DOHH2 (cell line): ENCODE data around the gene RASSF3.

Source experiments
- H3F3A ChIP-seq: fragments of 200-600 bp; sonication (generic), shearing (Covaris generic); 2 replicates; pipeline ENCODE4 v1.6.0; 2016; ENCODE audit warnings: antibody characterized with exemption, mild to moderate bottlenecking; ENCODE audit not compliant: control insufficient read depth, insufficient read depth
- H3K27ac ChIP-seq: fragments of 200-600 bp; sonication (generic); 2 replicates; pipeline ENCODE4 v1.5.1; 2014; ENCODE audit warnings: low read depth, mild to moderate bottlenecking, low read length, moderate library complexity
- H3K27me3 ChIP-seq: fragments of 200-600 bp; sonication (generic); 2 replicates; pipeline ENCODE4 v1.6.1; 2014; ENCODE audit warnings: mild to moderate bottlenecking, low read length, mixed read lengths; ENCODE audit not compliant: control insufficient read depth
- H3K36me3 ChIP-seq: fragments of 200-600 bp; sonication (generic); 2 replicates; pipeline ENCODE4 v1.6.1; 2014; ENCODE audit warnings: mild to moderate bottlenecking, low read length, moderate library complexity, mixed read lengths; ENCODE audit not compliant: control insufficient read depth
- H3K4me1 ChIP-seq: fragments of 200-600 bp; sonication (generic); 2 replicates; pipeline ENCODE4 v1.6.1; 2014; ENCODE audit warnings: mild to moderate bottlenecking, low read length, mixed read lengths; ENCODE audit not compliant: control insufficient read depth
- H3K4me2 ChIP-seq: fragments of 200-600 bp; sonication (generic); 2 replicates; pipeline ENCODE4 v1.6.0; 2014; ENCODE audit warnings: mild to moderate bottlenecking, low read length, moderate library complexity
- H3K4me3 ChIP-seq: fragments of 200-600 bp; sonication (generic); 2 replicates; pipeline ENCODE4 v1.5.1; 2014; ENCODE audit warnings: mild to moderate bottlenecking, low read length, mixed read lengths
- H3K79me2 ChIP-seq: fragments of 200-600 bp; sonication (generic); 2 replicates; pipeline ENCODE4 v1.6.1; 2014; ENCODE audit warnings: mild to moderate bottlenecking, low read length, mixed read lengths; ENCODE audit not compliant: control insufficient read depth
- H3K9me2 ChIP-seq: fragments of 200-600 bp; sonication (generic); replicated peaks from 2 replicates; pipeline ENCODE4 v1.6.1; 2014; ENCODE audit warnings: mild to moderate bottlenecking, low read length, mixed read lengths; ENCODE audit not compliant: control insufficient read depth
- H3K9me3 ChIP-seq: fragments of 200-600 bp; sonication (generic); 2 replicates; pipeline ENCODE4 v1.6.1; 2014; ENCODE audit warnings: antibody characterized with exemption, low read length, mixed read lengths; ENCODE audit not compliant: control insufficient read depth, insufficient read depth
- H4K20me1 ChIP-seq: fragments of 200-600 bp; sonication (generic); 2 replicates; pipeline ENCODE4 v1.6.0; 2014; ENCODE audit warnings: low read depth, mild to moderate bottlenecking, antibody characterized with exemption, low read length, moderate library complexity; ENCODE audit not compliant: control insufficient read depth, insufficient read depth
- EZH2phosphoT487 ChIP-seq: fragments of 200-600 bp; sonication (generic); IDR thresholded peaks from 2 replicates; pipeline ENCODE4 v1.6.1; 2017; ENCODE audit warnings: borderline replicate concordance, mild to moderate bottlenecking, antibody characterized with exemption, low read length, moderate library complexity, mixed read lengths
- TF ChIP-seq, protein P1 (sequence below): fragments of 200-600 bp; sonication (generic); IDR thresholded peaks from one replicate; pipeline ENCODE4 v1.5.1; 2014; ENCODE audit warnings: antibody characterized with exemption, mild to moderate bottlenecking, low read depth, low read length; ENCODE audit not compliant: poor library complexity, severe bottlenecking

The RASSF3 gene

DNA sequence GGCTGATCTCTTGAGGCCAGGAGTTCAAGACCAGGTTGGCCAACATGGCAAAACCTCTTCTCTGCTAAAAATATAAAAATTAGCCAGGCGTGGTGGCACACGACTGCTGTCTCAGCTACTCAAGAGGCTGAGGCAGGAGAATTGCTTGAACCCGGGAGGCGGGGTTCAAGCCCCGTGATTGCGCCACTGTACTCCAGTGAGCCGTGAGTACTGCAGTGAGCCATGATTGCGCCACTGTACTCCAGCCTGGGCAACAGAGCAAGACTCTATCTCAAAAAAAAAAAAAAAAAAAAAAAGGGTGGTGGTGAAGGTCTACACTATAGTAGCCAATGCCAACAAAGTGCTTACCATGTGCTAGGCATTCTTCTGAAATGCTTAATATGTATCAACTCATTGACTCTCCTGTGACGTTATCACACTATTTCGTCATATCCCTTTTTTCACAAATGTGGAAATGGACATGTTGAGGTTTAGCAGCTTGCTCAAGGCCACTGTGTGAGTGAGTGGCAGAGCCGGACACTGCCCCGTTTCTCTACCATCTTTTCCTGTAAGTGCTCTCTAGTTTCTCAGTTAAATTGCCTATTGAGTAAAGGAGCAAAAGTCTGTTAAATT lies 89.3 kb downstream of the RASSF3 start:
- H4K20me1 ChIP-seq: no peaks in the 10 kb centered on the region
- H3K9me3 ChIP-seq: no peaks in the 10 kb centered on the region
- no peaks in the 10 kb centered on the region for H3K9me2 ChIP-seq
- no peak for TF ChIP-seq EZH2phosphoT487
- peaks cover 30% of the 10 kb centered on the region for H3K36me3 ChIP-seq
- peaks cover 14% of the 10 kb centered on the region for H3F3A ChIP-seq
- no peak overlapping the region for H3K4me2 ChIP-seq
- H3K27ac ChIP-seq: no peak overlapping the region
- no peaks in the 10 kb centered on the region for H3K79me2 ChIP-seq
- H3K4me1 ChIP-seq: peaks cover 3% of the 10 kb centered on the region; the same call in 1 of the 2 replicates
- no peak overlapping the region for H3K4me3 ChIP-seq
- H3K27me3 ChIP-seq: no peaks in the 10 kb centered on the region

DNA sequence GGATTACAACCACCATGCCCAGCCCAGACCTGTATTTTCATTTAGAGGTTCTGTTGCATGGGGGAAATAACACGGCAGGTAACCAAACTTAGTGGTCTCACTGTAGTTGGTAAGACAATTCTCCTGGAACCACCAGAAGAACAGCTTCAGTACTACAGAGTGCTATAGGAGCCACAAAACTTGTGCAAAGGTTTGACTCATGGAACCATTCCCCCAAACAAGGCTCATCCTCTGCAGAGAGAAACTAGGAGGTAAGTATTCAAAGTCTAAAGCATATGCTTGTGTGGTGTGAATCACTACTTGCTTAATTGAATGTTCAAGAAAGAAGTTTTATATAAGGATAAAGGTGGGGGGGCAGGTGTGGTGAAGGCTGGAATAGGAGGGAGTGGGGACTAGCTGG lies 90.2 kb downstream of the RASSF3 start:
- no peak overlapping the region for H3K4me3 ChIP-seq
- no peaks in the 10 kb centered on the region for H3K9me2 ChIP-seq
- H3F3A ChIP-seq: peaks cover 14% of the 10 kb centered on the region
- no peaks in the 10 kb centered on the region for H3K79me2 ChIP-seq
- H3K27me3 ChIP-seq: no peaks in the 10 kb centered on the region
- TF ChIP-seq EZH2phosphoT487: no peak
- TF ChIP-seq, protein P1, sequence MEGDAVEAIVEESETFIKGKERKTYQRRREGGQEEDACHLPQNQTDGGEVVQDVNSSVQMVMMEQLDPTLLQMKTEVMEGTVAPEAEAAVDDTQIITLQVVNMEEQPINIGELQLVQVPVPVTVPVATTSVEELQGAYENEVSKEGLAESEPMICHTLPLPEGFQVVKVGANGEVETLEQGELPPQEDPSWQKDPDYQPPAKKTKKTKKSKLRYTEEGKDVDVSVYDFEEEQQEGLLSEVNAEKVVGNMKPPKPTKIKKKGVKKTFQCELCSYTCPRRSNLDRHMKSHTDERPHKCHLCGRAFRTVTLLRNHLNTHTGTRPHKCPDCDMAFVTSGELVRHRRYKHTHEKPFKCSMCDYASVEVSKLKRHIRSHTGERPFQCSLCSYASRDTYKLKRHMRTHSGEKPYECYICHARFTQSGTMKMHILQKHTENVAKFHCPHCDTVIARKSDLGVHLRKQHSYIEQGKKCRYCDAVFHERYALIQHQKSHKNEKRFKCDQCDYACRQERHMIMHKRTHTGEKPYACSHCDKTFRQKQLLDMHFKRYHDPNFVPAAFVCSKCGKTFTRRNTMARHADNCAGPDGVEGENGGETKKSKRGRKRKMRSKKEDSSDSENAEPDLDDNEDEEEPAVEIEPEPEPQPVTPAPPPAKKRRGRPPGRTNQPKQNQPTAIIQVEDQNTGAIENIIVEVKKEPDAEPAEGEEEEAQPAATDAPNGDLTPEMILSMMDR: no peak
- peaks cover 3% of the 10 kb centered on the region; the same call in 1 of the 2 replicates for H3K4me1 ChIP-seq
- H3K36me3 ChIP-seq: peaks cover 21% of the 10 kb centered on the region
- H3K27ac ChIP-seq: no peak overlapping the region
- no peaks in the 10 kb centered on the region for H3K9me3 ChIP-seq
- no peak overlapping the region for H3K4me2 ChIP-seq
- no peaks in the 10 kb centered on the region for H4K20me1 ChIP-seq

DNA sequence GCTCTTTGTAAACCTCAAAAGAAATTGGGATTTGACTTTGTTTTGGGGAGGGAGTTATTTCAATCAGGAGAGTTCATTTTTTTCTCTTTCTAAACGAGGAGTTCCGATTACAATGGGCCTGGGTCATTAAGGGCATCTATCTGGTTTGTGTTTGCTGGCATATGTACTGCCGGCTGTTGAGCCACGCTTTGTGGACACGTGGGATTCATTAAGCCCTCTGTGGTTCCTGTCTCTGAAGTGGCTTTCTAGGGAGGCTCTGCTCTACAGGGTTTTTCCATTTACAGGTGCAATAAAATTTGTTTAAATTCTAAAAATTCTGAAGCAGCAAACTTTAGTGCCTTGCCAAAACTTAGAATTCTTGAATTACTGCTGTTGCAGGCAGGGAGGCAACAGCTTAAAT lies 91.0 kb downstream of the RASSF3 start:
- Histone ChIP-seq H3K79me2 (no peaks in the 10 kb centered on the region), H3K4me2 (no peak overlapping the region), H3K9me2 (no peaks in the 10 kb centered on the region), H3K36me3 (peaks cover 20% of the 10 kb centered on the region), H3K27me3 (no peaks in the 10 kb centered on the region), H3K27ac (no peak overlapping the region), H4K20me1 (no peaks in the 10 kb centered on the region), H3F3A (peaks cover 11% of the 10 kb centered on the region), H3K4me3 (no peak overlapping the region), H3K9me3 (no peaks in the 10 kb centered on the region), H3K4me1 (peaks cover 3% of the 10 kb centered on the region; the same call in 1 of the 2 replicates)
- TF ChIP-seq, protein P1: no peak
- no peak for TF ChIP-seq EZH2phosphoT487

DNA sequence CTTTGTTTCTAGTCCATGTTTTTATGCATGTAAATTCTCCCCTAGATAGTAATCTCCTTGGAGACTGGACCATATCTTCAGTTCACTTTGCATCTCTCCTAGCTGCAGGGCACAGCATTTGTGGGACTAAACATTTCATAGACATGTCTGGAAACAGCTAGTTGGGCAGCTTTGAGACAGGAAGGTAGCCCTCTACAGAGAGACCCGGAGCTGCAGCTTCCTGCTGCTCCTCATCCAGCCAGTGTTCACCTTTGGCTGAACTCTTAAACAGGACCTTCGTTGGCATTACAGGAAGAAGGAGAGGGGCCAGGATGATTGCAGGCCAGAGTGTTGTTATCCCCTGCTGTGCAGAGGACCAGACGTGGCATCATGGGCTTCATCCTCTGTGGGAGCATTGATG lies 96.0 kb downstream of the RASSF3 start:
- H3K79me2 ChIP-seq: no peaks in the 10 kb centered on the region

More for the DNA sequence above, 96.0 kb downstream of the RASSF3 start:
- Histone ChIP-seq H3K9me2 (no peaks in the 10 kb centered on the region), H3K4me3 (no peak overlapping the region), H3K27ac (no peak overlapping the region), H4K20me1 (no peaks in the 10 kb centered on the region), H3K4me1 (no peaks in the 10 kb centered on the region), H3K27me3 (no peaks in the 10 kb centered on the region), H3K4me2 (no peak overlapping the region), H3K9me3 (no peaks in the 10 kb centered on the region), H3K36me3 (no peaks in the 10 kb centered on the region), H3F3A (peaks cover under 1% of the 10 kb centered on the region; the same call in 1 of the 2 replicates)
- TF ChIP-seq, protein P1: no peak
- no peak for TF ChIP-seq EZH2phosphoT487
